HCT116 (cell line): ENCODE data around the gene EIF4E2. TPM values are rescaled to one million over a fixed set of nuclear protein-coding genes. Genes with fewer than 3 reads are reported as not detected.

Experiments
- ATAC-seq: fragments of 200-7000 bp; cut with Tn5 transposase; 2 replicates; pipeline ENCODE4 v1.9.1; 2020; ENCODE audit warnings: mild to moderate bottlenecking, moderate library complexity
- BruUV-seq: library from RNA; stranded (reverse); fragments of 400-500 nt; replicated peaks from 2 replicates; lab custom pipeline; 2021; lab: Mats Ljungman, UMichigan
- CTCF ChIA-PET: fragments of 300-600 bp; sonication (Branson Sonifier 250); formaldehyde crosslinking; loops from one replicate; lab custom pipeline; 2021; ENCODE audit warnings: antibody characterized with exemption; lab: Charles Lee
- POLR2A ChIA-PET: fragments of 300-600, 350-600 bp; sonication (Branson Sonifier 250); formaldehyde crosslinking; loops from one replicate; lab custom pipeline; 2021; ENCODE audit warnings: antibody characterized with exemption; lab: Charles Lee
- RAD21 ChIA-PET, 2 experiments: fragments of 300-600 bp; sonication (Branson Sonifier 250); formaldehyde crosslinking; loops; one replicate each; lab custom pipeline; 2023; ENCODE audit warnings: low total read pairs in 2 of 2; ENCODE audit not compliant: uncharacterized antibody in 2 of 2, unreplicated experiment in 2 of 2, low non-redundant PET in 1 of 2; lab: Charles Lee
- DNase-seq: peaks from one replicate; pipeline ENCODE4 v3.0.0-alpha.2; 2010; ENCODE audit warnings: low read depth, low spot score
- H2AFZ ChIP-seq: fragments of 200-600 bp; shearing (Covaris generic), sonication (generic); 2 replicates; pipeline ENCODE4 v1.6.1; 2017; ENCODE audit warnings: low read depth, mixed run types, mixed read lengths, antibody characterized with exemption, low read length; ENCODE audit not compliant: poor library complexity, severe bottlenecking
- H3K27ac ChIP-seq: 2 replicates; pipeline ENCODE4 v1.5.1; 2012; ENCODE audit warnings: low read depth, low read length
- H3K27me3 ChIP-seq: fragments of 200-600 bp; sonication (generic); 2 replicates; pipeline ENCODE4 v1.6.1; 2016; ENCODE audit warnings: mixed run types, low read length, mixed read lengths; ENCODE audit not compliant: insufficient read depth
- H3K36me3 ChIP-seq, 2 experiments: fragments of 200-500 bp in 1 of 2; fragments of 200-600 bp in 1 of 2; sonication (Bioruptor generic) in 1 of 2; sonication (generic) in 1 of 2; 2 replicates each; pipeline versions ENCODE4 v1.5.1 to v1.6.1; 2014 to 2016; ENCODE audit warnings: low read length in 2 of 2, inconsistent platforms in 1 of 2, mixed read lengths in 1 of 2, mixed run types in 1 of 2; ENCODE audit not compliant: insufficient read depth in 2 of 2, control insufficient read depth in 1 of 2
- H3K4me1 ChIP-seq, 2 experiments: fragments of 200-600 bp in 1 of 2; sonication (generic) in 1 of 2; 2 replicates each; pipeline versions ENCODE4 v1.5.1 to v1.6.1; 2012 to 2017; ENCODE audit warnings: low read length in 2 of 2, inconsistent platforms in 1 of 2, mild to moderate bottlenecking in 1 of 2, mixed read lengths in 1 of 2, mixed run types in 1 of 2, moderate library complexity in 1 of 2; ENCODE audit not compliant: insufficient read depth in 2 of 2, control insufficient read depth in 1 of 2
- H3K4me2 ChIP-seq: fragments of 200-600 bp; sonication (generic); 2 replicates; pipeline ENCODE4 v1.6.1; 2017; ENCODE audit warnings: mixed run types, low read length, mixed read lengths
- H3K4me3 ChIP-seq, 2 experiments: fragments of 200-600 bp in 1 of 2; sonication (generic) in 1 of 2; replicated peaks in 1 of 2; 2 replicates each; pipeline ENCODE4 v1.5.1; 2011 to 2016; ENCODE audit warnings: low read length in 2 of 2, control low read depth in 1 of 2, low read depth in 1 of 2, mild to moderate bottlenecking in 1 of 2, mixed read lengths in 1 of 2, mixed run types in 1 of 2
- H3K79me2 ChIP-seq: fragments of 200-600 bp; sonication (generic); 2 replicates; pipeline ENCODE4 v1.6.1; 2017; ENCODE audit warnings: mild to moderate bottlenecking, mixed run types, low read length, moderate library complexity, mixed read lengths; ENCODE audit not compliant: insufficient read depth
- H3K9ac ChIP-seq: fragments of 200-600 bp; sonication (generic); 2 replicates; pipeline ENCODE4 v1.6.1; 2016; ENCODE audit warnings: low read length, mixed read lengths
- H3K9me2 ChIP-seq: fragments of 200-600 bp; sonication (generic), shearing (Covaris generic); 2 replicates; pipeline ENCODE4 v1.6.1; 2017; ENCODE audit warnings: mixed run types, mild to moderate bottlenecking, moderate library complexity; ENCODE audit not compliant: insufficient read depth
- H3K9me3 ChIP-seq, 2 experiments: fragments of 200-500 bp in 1 of 2; fragments of 200-600 bp in 1 of 2; sonication (Bioruptor generic) in 1 of 2; sonication (generic) in 1 of 2; 2 replicates each; pipeline ENCODE4 v1.6.1; 2014 to 2017; ENCODE audit warnings: low read length in 2 of 2, mixed read lengths in 2 of 2, inconsistent platforms in 1 of 2, low read depth in 1 of 2, mild to moderate bottlenecking in 1 of 2, mixed run types in 1 of 2, moderate library complexity in 1 of 2; ENCODE audit not compliant: control insufficient read depth in 1 of 2, insufficient read depth in 1 of 2
- H4K20me1 ChIP-seq: fragments of 200-600 bp; sonication (generic), shearing (Covaris generic); 2 replicates; pipeline ENCODE4 v1.6.1; 2017; ENCODE audit warnings: mixed run types, mild to moderate bottlenecking, moderate library complexity; ENCODE audit not compliant: insufficient read depth
- ATF3 ChIP-seq: IDR thresholded peaks from 2 replicates; pipeline ENCODE4 v1.6.1; 2012
- CEBPB ChIP-seq: IDR thresholded peaks from 2 replicates; pipeline ENCODE4 v1.6.1; 2012; ENCODE audit warnings: low read depth
- EGR1 ChIP-seq: IDR thresholded peaks from 2 replicates; pipeline ENCODE4 v1.6.1; 2012; ENCODE audit warnings: low read depth
- EZH2 ChIP-seq: fragments of 200-600 bp; sonication (generic); IDR thresholded peaks from 2 replicates; pipeline ENCODE4 v1.6.1; 2017; ENCODE audit warnings: antibody characterized with exemption, mixed run types
- EZH2phosphoT487 ChIP-seq: fragments of 200-600 bp; IDR thresholded peaks from 2 replicates; pipeline ENCODE4 v1.6.1; 2018; ENCODE audit warnings: antibody characterized with exemption, borderline replicate concordance
- FOSL1 ChIP-seq: IDR thresholded peaks from 2 replicates; pipeline ENCODE4 v1.6.1; 2012; ENCODE audit warnings: low read depth
- MAX ChIP-seq: IDR thresholded peaks from 2 replicates; pipeline ENCODE4 v1.6.1; 2012
- POLR2A ChIP-seq: IDR thresholded peaks from 2 replicates; pipeline ENCODE4 v1.7.0; 2011; ENCODE audit warnings: borderline replicate concordance; ENCODE audit not compliant: insufficient read depth, insufficient read length; ENCODE audit errors: extremely low read depth
- POLR2AphosphoS5 ChIP-seq: IDR thresholded peaks from 2 replicates; pipeline ENCODE4 v1.6.1; 2011; ENCODE audit warnings: mild to moderate bottlenecking, low read depth, low read length, moderate library complexity
- RAD21 ChIP-seq: IDR thresholded peaks from 2 replicates; pipeline ENCODE4 v1.6.1; 2012; ENCODE audit warnings: low read depth, mild to moderate bottlenecking
- REST ChIP-seq: IDR thresholded peaks from 2 replicates; pipeline ENCODE4 v1.6.1; 2012; ENCODE audit warnings: low read depth
- SIN3A ChIP-seq: IDR thresholded peaks from 2 replicates; pipeline ENCODE4 v1.6.1; 2012; ENCODE audit warnings: low read depth
- SP1 ChIP-seq: IDR thresholded peaks from 2 replicates; pipeline ENCODE4 v1.6.1; 2012; ENCODE audit warnings: low read depth
- TCF7L2 ChIP-seq: IDR thresholded peaks from 2 replicates; pipeline ENCODE4 v1.7.0; 2011; ENCODE audit warnings: borderline replicate concordance, inconsistent platforms; ENCODE audit not compliant: insufficient read depth, insufficient read length; ENCODE audit errors: extremely low read depth
- YY1 ChIP-seq: IDR thresholded peaks from 2 replicates; pipeline ENCODE4 v1.6.1; 2011; ENCODE audit warnings: low read length, low read depth, moderate library complexity, mild to moderate bottlenecking; ENCODE audit not compliant: insufficient replicate concordance; ENCODE audit errors: extremely low read depth
- ZFX ChIP-seq: fragments of 450-650 bp; IDR thresholded peaks from 2 replicates; pipeline ENCODE4 v1.6.1; 2017
- ZNF274 ChIP-seq: fragments of 200-500 bp; sonication (Bioruptor generic); IDR thresholded peaks from 2 replicates; pipeline ENCODE4 v1.6.1; 2014; ENCODE audit warnings: mild to moderate bottlenecking, low read depth, low read length, inconsistent platforms
- intact Hi-C: fragments of 100-400 bp; cut with micrococcal nuclease; formaldehyde crosslinking; loops from 2 replicates; pipeline ENCODE4 v1.10.0; 2022
- total RNA-seq: library from RNA; stranded (reverse); gene quantifications from one replicate; pipeline ENCODE4 v1.2.1, GENCODE V29; 2021; ENCODE audit not compliant: unreplicated experiment

EIF4E2 gene
- total RNA-seq, 1 experiment from 2014 or later, result 58.6 TPM

DNA sequence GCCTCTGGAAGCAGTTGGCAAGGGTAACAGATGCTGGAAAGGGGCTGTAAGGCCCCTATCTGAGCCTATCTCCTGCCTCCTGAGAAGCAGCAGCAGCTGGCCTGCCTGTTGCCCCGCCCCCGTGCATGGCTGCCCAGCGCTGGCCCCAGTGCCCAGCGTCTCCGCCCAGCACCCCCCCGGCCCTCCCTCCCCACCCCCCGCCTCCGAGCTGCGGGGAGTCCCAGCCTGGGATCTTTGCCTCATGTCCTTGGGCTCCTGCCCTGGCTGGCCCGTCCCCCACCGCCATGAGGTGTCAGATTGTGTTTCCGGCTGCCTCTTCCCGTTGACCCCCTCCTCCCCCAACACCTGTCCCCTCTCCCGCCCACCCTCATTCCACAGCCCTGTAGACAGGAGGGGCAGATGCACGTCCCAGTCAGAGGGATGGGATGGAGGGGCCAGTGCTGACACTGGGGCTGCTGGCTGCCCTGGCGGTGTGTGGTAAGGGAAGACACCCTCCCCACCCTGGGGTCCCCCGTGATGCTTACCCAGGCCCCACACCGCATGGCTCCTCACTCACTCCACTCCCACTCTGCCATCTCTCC lies 24.6 kb upstream of the EIF4E2 start, which contains the start of gene CHRND:
CHRND (plus strand) TSS at position 370 of the 581 bp plus-strand sequence; CDS start at position 426, 56 bp downstream.
- Histone ChIP-seq H3K4me1 (peaks cover 0 to 6% of the 10 kb centered on the region in 2 experiments; a peak in 1 of 4 replicates), H3K9me3 (no peaks in the 10 kb centered on the region), H3K36me3 (no peaks in the 10 kb centered on the region), H2AFZ (no peak within 1 kb of the TSS), H3K4me2 (no peak within 1 kb of the TSS), H3K4me3 (no peak within 1 kb of the TSS), H3K9ac (no peak within 1 kb of the TSS), H3K79me2 (no peaks in the 10 kb centered on the region), H3K27ac (no peak within 1 kb of the TSS), H3K27me3 (no peaks in the 10 kb centered on the region), H4K20me1 (no peaks in the 10 kb centered on the region), H3K9me2 (no peaks in the 10 kb centered on the region)
- CTCF ChIA-PET, result no interaction called here
- RAD21 ChIA-PET, result no interaction called here
- DNase-seq, result no peak
- POLR2A ChIA-PET, result no interaction called here
- ATAC-seq, result no peak
- intact Hi-C loops, result loop anchor here (10.0 kb wide), 1 partner anchor 181 kb away; no protein-coding TSS in a partner anchor
- TF ChIP-seq FOSL1 (no peak), MAX (no peak), SIN3A (no peak), POLR2AphosphoS5 (no peak), ATF3 (no peak), POLR2A (no peak), CEBPB (no peak), EGR1 (no peak), ZNF274 (no peak), ZFX (no peak), EZH2phosphoT487 (no peak)
- BruUV-seq, result no TSS peak

DNA sequence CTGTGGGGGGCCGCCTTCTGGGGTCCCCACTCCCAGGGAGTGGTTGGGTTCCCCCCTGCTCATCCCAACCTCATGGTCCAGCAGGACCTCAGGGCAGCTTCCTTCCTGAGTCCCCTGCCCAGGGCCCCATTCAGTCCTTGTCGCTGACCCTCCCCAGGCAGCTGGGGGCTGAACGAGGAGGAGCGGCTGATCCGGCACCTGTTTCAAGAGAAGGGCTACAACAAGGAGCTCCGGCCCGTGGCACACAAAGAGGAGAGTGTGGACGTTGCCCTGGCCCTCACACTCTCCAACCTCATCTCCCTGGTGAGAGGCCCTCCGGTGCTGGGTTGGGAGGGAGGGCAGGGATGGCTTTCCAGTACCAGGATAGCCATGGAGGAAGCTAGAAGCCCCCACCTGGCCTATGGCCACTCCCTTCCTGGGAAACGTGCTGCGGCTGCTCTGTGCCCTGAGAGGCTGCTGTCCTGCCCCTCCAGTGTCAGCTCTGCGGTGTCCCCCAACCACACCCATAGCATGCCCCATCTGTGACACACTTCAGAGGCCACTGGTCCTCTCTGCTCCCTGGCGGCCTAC lies 24.0 kb upstream of the EIF4E2 start:
- no peak overlapping the region for H3K4me3 ChIP-seq
- H4K20me1 ChIP-seq, result no peaks in the 10 kb centered on the region
- H3K36me3 ChIP-seq, result no peaks in the 10 kb centered on the region
- intact Hi-C loops, result loop anchor here (10.0 kb wide), 1 partner anchor 182 kb away; no protein-coding TSS in a partner anchor
- no peak for DNase-seq
- H3K9me2 ChIP-seq, result no peaks in the 10 kb centered on the region
- H3K79me2 ChIP-seq, result no peaks in the 10 kb centered on the region
- H3K27me3 ChIP-seq, result no peaks in the 10 kb centered on the region
- H3K4me2 ChIP-seq, result no peak overlapping the region
- CTCF ChIA-PET, result no interaction called here
- RAD21 ChIA-PET, result no interaction called here
- peaks cover 0 to 6% of the 10 kb centered on the region in 2 experiments; a peak in 1 of 4 replicates for H3K4me1 ChIP-seq
- no peak overlapping the region for H2AFZ ChIP-seq
- no TSS peak for BruUV-seq
- no peak for ATAC-seq
- POLR2A ChIA-PET, result no interaction called here
- no peak overlapping the region for H3K27ac ChIP-seq
- no peaks in the 10 kb centered on the region for H3K9me3 ChIP-seq
- H3K9ac ChIP-seq, result no peak overlapping the region
- TF ChIP-seq CEBPB (no peak), SP1 (no peak), EZH2phosphoT487 (no peak), REST (no peak), RAD21 (no peak), FOSL1 (no peak), ZFX (no peak), YY1 (no peak), TCF7L2 (no peak), EZH2 (no peak), POLR2AphosphoS5 (no peak), SIN3A (no peak), POLR2A (no peak)
